ENCODE data around the gene UCN3.

- no peak for TF ChIP-seq SP7 (tag by site-specific recombination; IDR thresholded peaks at IDR 0.05)
- no peak for TF ChIP-seq REST (tag by site-specific recombination; IDR thresholded peaks at IDR 0.05)
- TF ChIP-seq, protein P1, sequence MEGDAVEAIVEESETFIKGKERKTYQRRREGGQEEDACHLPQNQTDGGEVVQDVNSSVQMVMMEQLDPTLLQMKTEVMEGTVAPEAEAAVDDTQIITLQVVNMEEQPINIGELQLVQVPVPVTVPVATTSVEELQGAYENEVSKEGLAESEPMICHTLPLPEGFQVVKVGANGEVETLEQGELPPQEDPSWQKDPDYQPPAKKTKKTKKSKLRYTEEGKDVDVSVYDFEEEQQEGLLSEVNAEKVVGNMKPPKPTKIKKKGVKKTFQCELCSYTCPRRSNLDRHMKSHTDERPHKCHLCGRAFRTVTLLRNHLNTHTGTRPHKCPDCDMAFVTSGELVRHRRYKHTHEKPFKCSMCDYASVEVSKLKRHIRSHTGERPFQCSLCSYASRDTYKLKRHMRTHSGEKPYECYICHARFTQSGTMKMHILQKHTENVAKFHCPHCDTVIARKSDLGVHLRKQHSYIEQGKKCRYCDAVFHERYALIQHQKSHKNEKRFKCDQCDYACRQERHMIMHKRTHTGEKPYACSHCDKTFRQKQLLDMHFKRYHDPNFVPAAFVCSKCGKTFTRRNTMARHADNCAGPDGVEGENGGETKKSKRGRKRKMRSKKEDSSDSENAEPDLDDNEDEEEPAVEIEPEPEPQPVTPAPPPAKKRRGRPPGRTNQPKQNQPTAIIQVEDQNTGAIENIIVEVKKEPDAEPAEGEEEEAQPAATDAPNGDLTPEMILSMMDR (tag by site-specific recombination; IDR thresholded peaks at IDR 0.05), result no peak
- no peak for TF ChIP-seq BCL11A (tag by site-specific recombination; IDR thresholded peaks at IDR 0.05; ENCODE audit: low read depth)
- TF ChIP-seq ZNF473 (tag by site-specific recombination; IDR thresholded peaks at IDR 0.05), result no peak
- TF ChIP-seq ZNF404 (tag by site-specific recombination; IDR thresholded peaks at IDR 0.05), result no peak
- TF ChIP-seq, protein P2, sequence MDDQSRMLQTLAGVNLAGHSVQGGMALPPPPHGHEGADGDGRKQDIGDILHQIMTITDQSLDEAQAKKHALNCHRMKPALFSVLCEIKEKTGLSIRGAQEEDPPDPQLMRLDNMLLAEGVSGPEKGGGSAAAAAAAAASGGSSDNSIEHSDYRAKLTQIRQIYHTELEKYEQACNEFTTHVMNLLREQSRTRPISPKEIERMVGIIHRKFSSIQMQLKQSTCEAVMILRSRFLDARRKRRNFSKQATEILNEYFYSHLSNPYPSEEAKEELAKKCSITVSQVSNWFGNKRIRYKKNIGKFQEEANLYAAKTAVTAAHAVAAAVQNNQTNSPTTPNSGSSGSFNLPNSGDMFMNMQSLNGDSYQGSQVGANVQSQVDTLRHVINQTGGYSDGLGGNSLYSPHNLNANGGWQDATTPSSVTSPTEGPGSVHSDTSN (CRISPR knock-in tag; IDR thresholded peaks at IDR 0.05), result no peak
Observed at GRCh38 chr10:5323446-5323845, 41.3 kb upstream of the UCN3 start.

Measured in HEK293 (cell line).